SK-N-MC (cell line): ENCODE measurements around the gene TMEM134.

Experiments used
- EZH2 ChIP-seq: fragments of 200-600 bp; sonication (generic); IDR thresholded peaks from one replicate; pipeline ENCODE4 v1.6.1; 2017; ENCODE audit warnings: antibody characterized with exemption
- POLR2AphosphoS5 ChIP-seq: IDR thresholded peaks from 2 replicates; pipeline ENCODE4 v1.6.1; 2012; ENCODE audit warnings: mild to moderate bottlenecking, low read depth, low read length, borderline replicate concordance

DNA sequence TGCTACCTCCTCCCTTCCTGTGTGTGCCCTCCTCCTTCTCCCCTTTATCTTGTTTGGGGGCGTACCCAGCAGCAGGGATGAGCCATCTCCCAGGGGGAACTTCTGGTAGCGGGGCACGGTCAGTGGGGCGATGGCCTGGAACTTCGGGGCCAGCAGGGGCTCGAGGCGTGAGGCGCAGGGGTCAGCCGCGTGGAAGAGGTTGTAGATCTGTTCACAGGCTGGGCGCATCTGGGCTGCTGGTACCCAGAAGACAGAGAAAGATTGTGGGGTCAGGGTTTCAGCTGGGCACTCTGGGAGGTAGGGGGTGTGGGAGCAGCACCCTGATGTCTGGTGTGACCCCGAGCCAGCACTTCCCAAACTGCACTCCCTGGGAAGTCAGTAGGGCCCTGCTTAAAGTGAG lies 27.1 kb upstream of the TMEM134 start:
- TF ChIP-seq EZH2 (no peak), POLR2AphosphoS5 (no peak)
